Measurements from ENCODE around the gene UVSSA. TPM values are rescaled to one million over a fixed set of nuclear protein-coding genes. Genes with fewer than 3 reads are reported as not detected.

UVSSA gene
- total and polyA plus RNA-seq, 9 of the 15 experiments (the other 6 are each of a cell fraction or from before 2014, with no cell fraction given): 0.21 to 14.6 (median 3.3) TPM

- TF ChIP-seq MLX (CRISPR knock-in tag; conservative IDR thresholded peaks at IDR 0.05) (peak in 1 of 2 experiments; percentile 100; a peak in 2 of 4 replicates), ARID1B (IDR thresholded peaks at IDR 0.05) (no peak), RERE (CRISPR knock-in tag; IDR thresholded peaks at IDR 0.05; ENCODE audit: borderline replicate concordance) (peak; percentile 100), SMAD4 (CRISPR knock-in tag; conservative IDR thresholded peaks at IDR 0.05) (peak; percentile 93), HES1 (IDR thresholded peaks at IDR 0.05; ENCODE audit: low read depth) (no peak), SAP30 (IDR thresholded peaks at IDR 0.05; ENCODE audit: borderline replicate concordance, insufficient read depth, low read depth, low read length, poor library complexity, severe bottlenecking) (peak; percentile 99), NR2C2 (CRISPR knock-in tag; IDR thresholded peaks at IDR 0.05) (peak; percentile 97), NR2C2 (tag; IDR thresholded peaks at IDR 0.05) (peak; percentile 32; the same call in 1 of the 2 replicates), BDP1 (IDR thresholded peaks at IDR 0.05; ENCODE audit: insufficient read depth, insufficient read length) (no peak), MCM7 (IDR thresholded peaks at IDR 0.05) (no peak), RFX1 (IDR thresholded peaks at IDR 0.05) (no peak), ETS1 (conservative IDR thresholded peaks at IDR 0.05; ENCODE audit: control insufficient read depth, low read depth, low read length) (peak; percentile 98), E2F4 (CRISPR knock-in tag; IDR thresholded peaks at IDR 0.05; ENCODE audit: low read depth) (peak; percentile 98), ZNF75A (CRISPR knock-in tag; IDR thresholded peaks at IDR 0.05) (no peak)
These were observed 63.7 kb downstream of the UVSSA start (continued) for GRCh38 chr4:1410491-1411325.

Measured in K562 (cell line).